SH-SY5Y (cell line): Measurements from ENCODE around the gene ST3GAL6.

Source experiments
- GATA2 ChIP-seq: IDR thresholded peaks from 2 replicates; pipeline ENCODE4 v1.6.1; 2011; ENCODE audit warnings: mild to moderate bottlenecking, low read depth, low read length
- GATA3 ChIP-seq: IDR thresholded peaks from 2 replicates; pipeline ENCODE4 v1.6.1; 2011; ENCODE audit warnings: low read depth, mild to moderate bottlenecking, low read length, moderate library complexity

The ST3GAL6 gene

GRCh38 chr3:98821063-98821462 is 57.9 kb downstream of the ST3GAL6 start:
- TF ChIP-seq GATA2: no peak
- 0 out of 2 replicates have a peak, but pooled peaks have one; percentile 33 for TF ChIP-seq GATA3

- TF ChIP-seq GATA2 (no peak), GATA3 (no peak)
Measured at GRCh38 chr3:98823791-98824190, 60.7 kb downstream of the ST3GAL6 start.

- TF ChIP-seq GATA2 (no peak), GATA3 (no peak)
Measured at GRCh38 chr3:98824256-98824655, 61.1 kb downstream of the ST3GAL6 start.

GRCh38 chr3:98826126-98826525 is 63.0 kb downstream of the ST3GAL6 start:
- no peak for TF ChIP-seq GATA3
- no peak for TF ChIP-seq GATA2

- TF ChIP-seq GATA2: no peak
- TF ChIP-seq GATA3: no peak
Measured at GRCh38 chr3:98827221-98827920, 64.2 kb downstream of the ST3GAL6 start.

- TF ChIP-seq GATA3: no peak
- no peak for TF ChIP-seq GATA2
Measured at GRCh38 chr3:98829246-98829832, 66.2 kb downstream of the ST3GAL6 start.

- TF ChIP-seq GATA2 (no peak), GATA3 (no peak)
Measured at GRCh38 chr3:98839846-98840245, 76.7 kb downstream of the ST3GAL6 start.

- TF ChIP-seq GATA2: no peak
- TF ChIP-seq GATA3: no peak
Measured at GRCh38 chr3:98843266-98843959, 80.3 kb downstream of the ST3GAL6 start.
